SIG-M5 treated with dmso at 0.1 percent for 504 hours (cell line): ENCODE measurements around the gene ABCC11.
"Not testable (repeated sequence)": the region's sequence is repeated elsewhere in the genome, so short reads cannot be mapped to it uniquely, and the experiment has no call there.

Experiments used
- DNase-seq: peaks from one replicate; lab custom pipeline; 2025; ENCODE audit not compliant: unreplicated experiment; lab: John Stamatoyannopoulos, UW

Gene ABCC11

GRCh38 chr16:48203974-48204824 is 43.1 kb downstream of the ABCC11 start:
- DNase-seq, result no peak

- DNase-seq, result peak; percentile 21
These were observed 45.7 kb downstream of the ABCC11 start for GRCh38 chr16:48201515-48202201.

- DNase-seq, result peak; percentile 77
These were observed 50.0 kb downstream of the ABCC11 start for GRCh38 chr16:48197294-48197693.

GRCh38 chr16:48194828-48195556 is 52.3 kb downstream of the ABCC11 start:
- DNase-seq, result no peak

DNA sequence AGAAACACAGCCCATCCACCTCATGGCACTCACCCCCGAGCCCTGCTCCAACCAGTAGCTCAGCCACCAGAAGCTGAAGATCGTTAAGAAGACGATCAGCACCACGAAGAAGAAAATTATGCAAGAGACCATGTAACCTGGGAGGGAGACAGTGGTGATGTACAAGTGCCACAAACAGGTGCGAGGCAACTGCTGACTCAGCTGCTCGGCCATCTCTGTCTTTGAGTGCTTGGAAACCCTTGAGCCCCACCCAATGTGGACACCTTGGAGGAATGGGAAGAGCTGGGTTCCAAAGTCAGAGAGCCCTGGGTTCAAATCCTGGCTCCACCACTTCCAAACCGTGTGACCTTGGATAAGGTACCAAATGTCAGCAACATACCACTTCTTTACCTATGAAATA is 53.5 kb downstream of the ABCC11 start:
- DNase-seq, result no peak

DNA sequence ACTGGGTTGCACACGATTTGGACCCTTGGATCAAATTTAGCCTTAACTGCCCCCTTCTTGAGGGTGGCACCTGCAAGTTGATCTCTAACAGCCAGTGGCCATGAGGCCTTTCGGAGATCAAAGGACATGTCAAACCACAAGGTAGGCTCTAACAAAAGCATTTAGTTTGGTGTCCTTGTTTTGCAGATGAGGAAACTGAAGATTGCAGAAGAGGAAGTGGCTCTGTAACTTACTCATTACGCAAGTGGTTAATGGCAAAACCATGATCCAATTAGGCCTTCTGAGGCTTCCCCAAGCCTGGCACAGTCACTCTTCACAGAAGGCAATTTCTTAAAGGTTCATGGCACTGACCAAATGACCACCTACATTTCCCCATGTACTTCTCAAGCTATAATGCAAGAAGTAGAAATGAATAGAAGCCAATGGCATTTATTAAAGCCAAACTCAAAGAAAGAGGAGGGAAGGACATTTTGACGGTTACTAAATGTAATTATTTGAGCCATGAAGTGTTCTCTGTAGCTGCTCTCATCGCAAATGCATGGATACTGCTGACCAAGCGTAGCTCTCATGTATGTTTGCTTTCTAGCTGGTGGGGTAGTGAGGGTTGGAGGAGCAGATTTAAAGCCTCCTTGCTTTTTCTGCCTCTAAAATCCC is 58.8 kb downstream of the ABCC11 start:
- peak; percentile 95 for DNase-seq

DNA sequence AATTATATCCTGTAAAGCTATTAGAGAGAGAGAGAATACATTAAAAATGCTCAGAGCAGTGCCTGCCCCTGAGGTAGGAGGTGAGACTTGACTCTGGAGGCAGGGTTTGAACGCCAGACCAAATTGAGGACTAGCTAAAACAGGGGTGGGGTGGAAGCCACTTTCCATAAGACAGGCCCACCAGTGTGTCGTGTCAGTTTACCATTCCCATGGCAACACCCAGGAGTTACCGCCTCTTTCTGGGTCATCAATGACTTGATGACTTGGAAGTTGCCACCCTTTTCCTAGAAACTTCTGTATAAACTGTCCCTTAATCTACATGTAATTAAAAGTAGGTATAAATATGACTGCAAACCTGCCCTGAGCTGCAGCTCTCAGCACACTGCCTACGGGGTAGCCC is 59.6 kb downstream of the ABCC11 start:
- DNase-seq, result no peak

GRCh38 chr16:48184681-48185080 is 62.7 kb downstream of the ABCC11 start:
- DNase-seq, result no peak

DNA sequence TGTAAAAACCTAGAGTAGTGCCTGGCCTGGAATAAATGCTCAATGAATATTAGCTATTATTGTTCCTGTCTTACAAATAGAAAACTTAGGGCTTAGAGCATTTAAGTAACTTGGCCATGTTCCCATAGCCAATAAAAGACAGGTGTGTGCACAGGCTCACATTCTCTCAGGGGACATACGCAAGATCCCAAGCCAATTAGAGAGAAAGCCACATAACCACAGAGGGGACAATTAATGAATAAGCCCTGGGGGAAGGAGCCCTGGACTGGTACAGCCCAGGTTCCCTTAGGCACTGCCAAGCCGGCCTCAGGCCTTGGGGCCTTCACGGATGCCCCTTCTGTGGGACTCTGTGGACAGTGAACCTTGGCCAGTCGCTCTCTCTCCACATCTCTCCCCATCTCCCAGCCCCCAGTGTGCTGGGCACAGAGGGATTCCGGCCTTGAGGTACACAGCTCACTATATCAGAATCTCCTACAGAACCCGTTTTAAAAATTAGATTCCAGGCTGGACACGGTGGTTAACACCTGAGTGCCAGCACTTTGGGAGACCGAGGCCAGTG is 64.3 kb downstream of the ABCC11 start:
- DNase-seq, result no peak

- not testable (repeated sequence) for DNase-seq
These were observed 65.4 kb downstream of the ABCC11 start for GRCh38 chr16:48181746-48182520.

- DNase-seq, result no peak
These were observed 66.4 kb downstream of the ABCC11 start for GRCh38 chr16:48180868-48181480.

DNA sequence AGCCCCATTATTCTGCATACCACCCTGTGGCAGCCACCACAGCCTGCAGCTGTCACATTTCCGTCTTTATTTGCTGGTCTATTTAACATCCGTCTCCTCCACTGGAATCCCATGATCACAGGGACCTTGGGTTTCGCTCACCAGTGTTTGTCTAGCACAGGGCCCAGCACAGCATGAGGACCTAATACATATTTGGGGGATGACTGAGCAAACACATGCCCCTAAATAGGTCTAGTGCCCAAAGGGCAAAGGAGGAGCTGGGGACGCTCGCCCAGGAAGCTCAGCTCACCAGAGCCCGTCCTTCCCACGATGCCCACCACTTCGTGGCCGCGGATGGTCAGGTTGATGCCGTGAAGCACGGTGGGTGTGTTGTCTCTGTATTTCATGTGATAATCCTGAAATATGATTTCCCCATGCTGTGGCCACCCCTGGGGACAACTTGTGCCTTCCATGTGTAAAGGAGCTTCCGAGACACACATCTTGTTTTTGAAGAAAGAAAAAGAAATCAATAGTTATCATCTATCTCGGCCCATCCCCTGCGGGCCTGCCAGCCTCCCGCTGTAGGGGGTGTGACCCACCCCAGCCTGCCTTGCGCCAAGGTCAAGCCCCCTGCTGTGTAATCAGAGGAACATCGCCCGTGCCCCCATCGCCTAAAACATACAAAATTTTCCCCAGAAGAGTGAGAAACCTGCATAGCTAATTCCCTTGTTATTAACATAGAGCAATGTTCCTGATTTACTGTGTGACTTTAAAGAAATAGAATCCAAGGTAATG is 70.5 kb downstream of the ABCC11 start:
- DNase-seq, result no peak

DNA sequence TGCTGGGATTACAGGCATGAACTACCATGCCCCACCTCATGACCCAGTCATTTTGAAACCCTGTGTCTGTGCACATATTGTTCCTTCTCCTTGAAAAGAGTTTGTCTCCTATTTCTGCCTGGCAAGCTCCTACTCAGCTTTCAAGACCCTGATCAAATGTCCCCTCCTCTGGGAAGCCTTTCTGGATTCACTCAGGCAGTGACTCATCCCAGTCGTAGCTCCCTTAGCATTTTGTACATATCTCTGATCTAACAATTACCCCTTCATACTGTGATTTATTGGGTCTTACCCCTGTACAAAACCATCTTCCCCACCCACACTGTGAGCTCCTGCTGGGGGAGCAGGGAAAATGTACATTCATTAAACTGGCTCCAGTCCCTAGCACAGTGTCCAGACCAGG is 73.5 kb downstream of the ABCC11 start:
- DNase-seq, result no peak

- no peak for DNase-seq
These were observed 74.7 kb downstream of the ABCC11 start for GRCh38 chr16:48172682-48173081.

GRCh38 chr16:48169896-48170295 is 77.4 kb downstream of the ABCC11 start:
- DNase-seq, result no peak

GRCh38 chr16:48168075-48168474 is 79.3 kb downstream of the ABCC11 start:
- peak; percentile 37 for DNase-seq

DNA sequence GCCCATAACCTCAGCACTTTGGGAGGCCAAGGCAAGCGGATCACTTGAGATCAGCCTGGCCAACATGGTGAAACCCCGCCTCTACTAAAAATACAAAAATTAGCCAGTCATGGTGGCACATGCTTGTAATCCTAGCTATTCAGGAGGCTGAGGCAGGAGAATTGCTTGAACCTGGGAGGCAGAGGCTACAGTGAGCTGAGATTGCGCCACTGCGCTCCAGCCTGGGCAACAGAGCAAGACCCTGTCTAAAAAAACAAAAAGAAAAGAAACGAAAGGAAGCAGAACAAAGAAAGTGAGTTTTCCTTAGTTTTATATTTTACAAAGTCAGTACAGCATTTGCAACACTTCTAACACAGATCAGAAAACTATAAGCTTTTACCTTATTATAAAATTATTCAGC is 80.7 kb downstream of the ABCC11 start:
- DNase-seq, result not testable (repeated sequence)

DNA sequence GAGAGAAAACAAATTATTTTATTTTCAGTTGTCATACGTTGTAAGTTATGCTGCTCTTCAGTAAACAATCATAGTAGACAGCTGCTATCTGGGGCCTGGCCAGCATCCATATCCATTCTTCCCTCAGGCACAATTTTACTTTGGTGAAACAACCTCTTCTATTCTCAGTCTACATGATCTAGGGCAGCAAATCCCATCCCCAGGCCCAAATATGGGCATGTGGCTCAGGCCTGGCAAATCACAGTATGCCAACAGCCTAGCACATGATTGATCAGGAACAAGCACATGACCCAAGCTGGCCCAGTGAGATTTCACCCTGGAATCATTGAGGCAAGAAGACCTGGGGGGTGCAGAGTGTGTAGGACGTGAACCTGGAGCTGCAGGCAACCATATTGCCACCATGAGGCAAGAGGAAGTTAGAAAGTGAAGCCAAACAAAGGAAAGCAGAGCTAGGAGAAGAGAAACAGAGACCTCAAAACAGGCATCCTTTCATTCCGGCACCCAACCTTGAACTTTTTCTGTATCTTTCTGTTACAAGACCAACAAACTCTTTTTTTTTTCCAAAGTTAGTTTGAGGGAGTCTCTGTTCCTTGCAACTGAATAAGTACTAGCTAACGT is 81.3 kb downstream of the ABCC11 start:
- no peak for DNase-seq
